ENCODE measurements around the gene ABCF3. TPM values are rescaled to one million over a fixed set of nuclear protein-coding genes. Genes with fewer than 3 reads are reported as not detected.

Gene ABCF3
- total and polyA plus RNA-seq, 2 of the 13 experiments (the other 11 are each of a cell fraction or from before 2014, with no cell fraction given), result 38.8 to 46.5 TPM

GRCh38 chr3:184157206-184157605 is 28.8 kb upstream of the ABCF3 start (continued):
- TF ChIP-seq ZNF776 (CRISPR knock-in tag; IDR thresholded peaks at IDR 0.05) (no peak), SP2 (CRISPR knock-in tag; IDR thresholded peaks at IDR 0.05) (no peak), ZBED4 (CRISPR knock-in tag; IDR thresholded peaks at IDR 0.05; ENCODE audit: borderline replicate concordance) (no peak)

GRCh38 chr3:184158404-184158803 is 27.6 kb upstream of the ABCF3 start:
- Histone ChIP-seq H3K27me3 (ENCODE audit: control insufficient read depth in 1 of 2, insufficient read depth in 2 of 2, low read length in 2 of 2) (no peaks in the 10 kb centered on the region; a peak in 1 of 5 replicates), H3K4me1 (ENCODE audit: insufficient read depth, low read length) (peaks cover 46% of the 10 kb centered on the region), H3K4me2 (ENCODE audit: low read depth, low read length) (peak overlapping the region; percentile 92), H3K9ac (ENCODE audit: insufficient read depth, low read depth, low read length) (0 out of 2 replicates have a peak overlapping the region, but pooled peaks have one; percentile 2), H3K27ac (ENCODE audit: extremely low read length, insufficient read depth, low read length) (no peak overlapping the region), H3K79me2 (ENCODE audit: insufficient read depth, low read length) (peaks cover 64% of the 10 kb centered on the region), H3K36me3 (replicated peaks in 1 of 2; ENCODE audit: control insufficient read depth in 1 of 2, insufficient read depth in 2 of 2, low read length in 2 of 2) (peaks cover 5 to 15% of the 10 kb centered on the region in 2 experiments; a peak in 4 of 5 replicates), H2AFZ (ENCODE audit: low read length) (no peak overlapping the region), H3K9me3 (ENCODE audit: low read length) (no peaks in the 10 kb centered on the region), H3K4me3 (replicated peaks in 1 of 3; ENCODE audit: insufficient read depth in 1 of 3, low read depth in 2 of 3, low read length in 3 of 3) (no peak overlapping the region; a peak in 1 of 6 replicates), H4K20me1 (ENCODE audit: insufficient read depth, low read length) (peaks cover 31% of the 10 kb centered on the region)
- ChIA-PET CTCF (ENCODE audit: low intra/inter-chr PET ratio, low total read pairs) (no interaction called here), POLR2A (interaction anchor here (1.1 kb wide), 1 partner anchor 18 kb away, joined by 3 read pairs; no protein-coding TSS in a partner anchor)
- TF ChIP-seq ZNF761 (CRISPR knock-in tag; conservative IDR thresholded peaks at IDR 0.05), result 0 out of 2 replicates have a peak, but pooled peaks have one; percentile 30
- no peak for TF ChIP-seq GPN1 (CRISPR knock-in tag; IDR thresholded peaks at IDR 0.05; ENCODE audit: borderline replicate concordance)
- DNase-seq (ENCODE audit: low spot score) (no peak), ATAC-seq (no peak), FAIRE-seq (no peak)
- intact Hi-C loops (cut with micrococcal nuclease; ENCODE audit: unreplicated experiment), result no loop called here
- BruUV-seq (replicated peaks), result no TSS peak
- in situ Hi-C loops (cut with HindIII; ENCODE audit: extremely low pct_ligation_motif_present, low pct_unique_long_range_greater_than_20kb), result loop anchor here (5.0 kb wide), 1 partner anchor 89 kb away; the partner anchor contains the start of genes ALG3 and EEF1AKMT4
- 87% methylated on average over 4 of the region's 4 CpGs for whole genome bisulfite sequencing (ENCODE audit: low lambda C conversion rate)

Data from HepG2 (cell line).